ENCODE measurements around the gene LZTFL1.

DNA sequence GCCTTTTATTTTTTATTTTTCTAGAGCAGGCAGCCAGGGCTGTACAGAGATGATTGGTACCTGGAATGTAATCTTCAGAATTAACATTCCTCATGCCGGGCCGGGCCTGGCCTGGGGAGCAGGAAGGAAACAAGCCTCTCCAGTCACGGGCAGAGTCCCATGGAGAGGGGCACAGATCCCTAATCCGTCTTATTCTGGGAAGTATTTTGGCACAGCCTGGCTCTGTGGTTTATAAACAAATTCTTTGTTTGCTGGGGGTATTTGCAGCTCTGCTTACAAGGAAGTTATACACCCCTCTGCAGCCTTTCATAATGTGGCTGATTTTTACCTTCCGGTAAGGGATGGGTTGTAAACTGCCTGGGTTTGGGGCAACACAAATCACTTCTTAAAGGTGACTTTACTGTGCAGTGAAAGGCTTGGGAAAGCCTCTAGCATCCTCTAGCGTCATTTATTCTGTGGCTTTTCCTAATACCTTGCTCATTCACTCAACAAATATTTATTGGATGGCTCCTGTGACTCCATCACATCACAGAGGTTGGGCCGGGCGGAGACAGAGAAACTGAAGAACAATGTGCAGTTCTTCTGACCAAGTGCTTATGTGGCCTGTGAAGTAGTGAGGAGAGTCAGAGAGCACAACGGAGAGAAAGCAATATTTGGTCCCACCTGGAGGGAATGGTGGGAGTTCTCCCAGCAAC lies 48.3 kb downstream of the LZTFL1 start:
- no peak for TF ChIP-seq EP300 (IDR thresholded peaks at IDR 0.05)
- TF ChIP-seq POLR2A (IDR thresholded peaks at IDR 0.05) = no peak
- TF ChIP-seq CTCF (IDR thresholded peaks at IDR 0.05) = no peak

All from gastroesophageal sphincter (tissue), 3 donors.